NCI-H748 (cell line): ENCODE data around the gene SRRT.

ENCODE experiments used
- DNase-seq: peaks from one replicate; lab custom pipeline; 2025; ENCODE audit not compliant: unreplicated experiment; lab: John Stamatoyannopoulos, UW

Gene SRRT

DNA sequence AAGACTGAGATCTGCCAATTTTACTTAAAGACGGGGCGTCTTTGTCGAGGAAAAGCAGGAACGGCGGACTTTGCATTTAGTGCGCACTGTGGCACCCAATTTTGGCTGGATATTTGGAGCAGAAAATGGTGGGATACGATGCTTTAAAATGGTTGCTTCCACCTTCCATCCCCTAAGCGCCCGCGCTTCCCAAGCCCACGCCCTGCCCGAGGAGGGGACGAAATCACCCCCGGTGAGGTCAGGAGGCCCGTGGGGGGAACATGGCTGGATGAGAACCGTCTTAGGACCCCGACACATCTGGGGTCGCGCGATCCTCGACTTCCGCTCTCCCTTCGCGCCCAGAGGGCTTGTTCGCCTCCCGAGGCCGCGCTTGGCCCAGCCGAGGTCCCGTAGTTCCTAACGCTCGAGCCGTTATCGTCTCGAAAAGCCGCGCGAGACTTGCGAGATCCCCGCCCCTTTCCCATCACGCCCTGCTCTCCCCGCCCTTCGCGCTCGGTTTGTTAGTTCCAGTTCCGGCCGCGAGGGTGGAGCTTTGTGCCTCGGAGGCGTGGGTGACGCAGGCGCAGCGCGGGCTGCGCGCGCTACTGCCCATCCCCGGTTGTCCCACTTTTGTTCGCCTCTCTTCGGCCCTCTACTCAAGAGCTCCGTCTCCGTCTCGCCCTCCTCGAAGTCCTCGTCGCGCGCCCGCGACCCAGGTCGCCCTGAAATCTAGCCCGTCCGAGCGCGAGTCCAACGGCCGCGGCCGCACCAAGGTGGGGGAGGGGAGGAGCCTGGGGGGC, at the start of gene SRRT:
Gene SRRT (plus strand): TSS at position 527 of the 779 bp plus-strand sequence. CDS start 488 bp downstream, outside the sequence.
- DNase-seq: peak; percentile 99

DNA sequence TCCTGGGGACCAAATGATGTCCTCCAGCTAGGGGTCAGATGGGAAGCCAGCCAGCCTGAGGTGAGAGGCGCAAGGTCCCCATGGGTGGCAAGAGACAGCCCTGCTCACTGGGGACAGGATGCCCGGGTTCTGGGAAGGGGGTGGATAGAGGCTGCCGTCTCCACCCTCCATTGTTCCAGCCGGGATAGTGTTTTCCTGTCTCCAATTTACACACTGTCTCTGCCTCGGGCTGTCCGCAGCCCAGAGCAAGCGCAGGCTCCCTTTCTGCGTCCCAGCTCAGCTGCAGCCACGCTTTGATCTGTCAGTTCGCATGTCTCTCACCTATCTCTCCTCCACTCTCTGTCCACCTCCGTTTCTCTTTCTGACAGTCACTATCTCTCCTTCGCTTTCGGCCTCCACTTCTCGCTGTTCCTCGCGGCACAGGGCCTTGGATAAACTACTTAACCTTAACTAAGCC, 49.7 kb upstream of the SRRT start:
- DNase-seq: peak; percentile 40

DNA sequence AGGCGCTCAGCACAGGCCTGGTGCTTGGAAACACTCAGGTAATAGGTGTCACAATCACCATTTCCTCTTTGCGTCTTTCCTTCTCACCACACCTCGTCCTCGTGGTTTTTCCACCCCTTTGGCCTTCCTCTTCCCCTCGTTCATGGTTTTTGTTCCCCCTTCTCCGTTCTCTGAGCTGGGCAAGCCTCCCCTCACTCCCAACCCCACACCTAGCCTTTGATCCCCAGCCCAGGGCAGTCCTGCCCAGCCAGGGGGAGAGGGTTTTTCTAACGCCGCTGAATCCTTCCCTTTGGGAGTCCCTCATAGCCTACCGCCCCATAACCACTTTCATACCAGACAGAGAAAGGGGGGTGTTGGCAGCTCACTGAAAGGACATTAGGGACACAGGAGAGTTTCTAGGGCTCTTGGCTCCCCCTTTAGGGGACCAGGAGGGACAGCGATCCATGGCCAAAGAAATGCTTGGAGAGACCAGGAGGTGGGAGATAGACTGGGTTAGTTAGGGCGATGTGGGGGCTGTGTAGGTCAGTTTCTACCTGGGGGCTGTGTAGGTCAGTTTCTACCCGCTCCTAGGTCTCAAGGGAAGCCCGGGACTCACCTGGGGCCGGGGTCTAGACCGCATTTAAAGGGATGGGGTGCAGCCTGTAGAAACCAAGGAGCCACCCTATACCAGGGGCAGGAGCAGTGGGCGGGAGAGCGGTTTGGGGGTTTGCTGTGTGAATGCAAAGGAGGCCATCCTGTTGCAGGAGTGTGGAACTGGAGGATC, 49.0 kb upstream of the SRRT start:
- peak; percentile 2 for DNase-seq

DNA sequence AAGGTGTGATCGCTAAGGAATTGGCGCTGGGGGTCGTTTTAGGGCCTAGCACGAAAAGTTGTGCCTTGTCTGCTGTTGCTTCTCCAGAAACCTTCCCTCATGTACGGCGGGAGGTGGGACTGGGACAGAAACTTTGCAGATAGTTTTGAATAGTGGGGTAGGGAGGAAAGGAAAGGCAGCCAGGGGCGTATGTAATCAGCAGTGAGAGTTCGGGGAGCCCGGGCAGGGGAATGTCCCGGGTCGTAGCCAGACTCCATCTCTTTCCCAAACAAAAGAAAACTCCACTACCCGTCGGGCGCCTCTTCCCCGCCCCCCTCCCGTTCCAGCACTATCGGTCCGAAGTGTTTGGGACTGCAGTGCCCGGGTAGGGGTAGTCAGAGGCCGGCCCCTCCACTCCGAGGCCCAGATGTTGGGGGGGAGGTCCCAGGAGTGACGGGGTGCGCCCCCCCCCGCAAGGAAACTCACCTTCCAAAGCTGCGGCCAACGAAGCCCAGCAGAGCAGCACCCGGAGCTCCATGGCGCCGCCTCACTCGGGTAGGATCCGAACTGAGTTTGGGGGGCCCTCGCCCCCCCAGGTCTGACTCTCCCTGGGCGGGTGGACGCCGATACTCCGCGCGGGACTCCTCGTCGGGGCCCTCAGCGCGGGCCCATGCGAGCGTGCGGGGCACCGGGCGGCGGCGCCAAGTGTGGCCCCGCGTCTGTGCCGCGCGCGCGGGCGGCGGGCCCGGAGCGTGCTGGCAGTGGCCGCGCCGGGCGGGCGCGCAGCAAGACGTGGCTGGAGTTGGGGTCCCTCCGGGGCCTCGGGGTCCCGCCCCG, 48.2 kb upstream of the SRRT start:
- peak; percentile 25 for DNase-seq

- DNase-seq: peak; percentile 39
Measured at GRCh38 chr7:100827330-100828226, 47.3 kb upstream of the SRRT start, which contains the start of gene EPHB4. TSS of gene EPHB4 (minus strand) at chr7:100827523. CDS start at chr7:100827030, 493 bp downstream.

DNA sequence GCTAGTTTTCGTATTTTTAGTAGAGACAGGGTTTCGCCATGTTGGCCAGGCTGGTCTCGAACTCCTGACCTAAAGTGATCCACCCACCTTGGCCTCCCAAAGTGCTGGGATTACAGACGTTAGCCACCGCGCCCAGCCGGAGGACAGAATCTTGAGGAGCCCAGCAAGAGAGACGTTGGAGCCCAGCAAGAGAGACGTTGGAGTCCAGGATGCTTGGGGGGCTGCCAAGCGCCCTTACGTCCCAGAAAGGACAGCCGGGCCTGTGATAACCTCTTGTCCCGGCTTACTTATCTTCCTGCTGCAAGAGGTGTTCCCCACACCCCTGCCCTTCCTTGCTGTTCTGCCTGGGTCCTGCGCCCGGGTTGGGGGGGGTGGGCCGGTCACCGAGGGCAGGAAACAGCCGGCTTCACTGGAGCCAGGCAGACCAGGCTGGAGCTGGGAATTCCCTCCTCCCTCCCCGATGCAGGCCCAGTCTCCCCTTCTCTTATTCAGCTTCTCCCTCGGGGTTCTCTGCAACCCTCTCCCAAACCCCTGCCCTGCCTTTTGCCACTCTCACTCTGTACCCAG, 45.7 kb upstream of the SRRT start:
- no peak for DNase-seq

DNA sequence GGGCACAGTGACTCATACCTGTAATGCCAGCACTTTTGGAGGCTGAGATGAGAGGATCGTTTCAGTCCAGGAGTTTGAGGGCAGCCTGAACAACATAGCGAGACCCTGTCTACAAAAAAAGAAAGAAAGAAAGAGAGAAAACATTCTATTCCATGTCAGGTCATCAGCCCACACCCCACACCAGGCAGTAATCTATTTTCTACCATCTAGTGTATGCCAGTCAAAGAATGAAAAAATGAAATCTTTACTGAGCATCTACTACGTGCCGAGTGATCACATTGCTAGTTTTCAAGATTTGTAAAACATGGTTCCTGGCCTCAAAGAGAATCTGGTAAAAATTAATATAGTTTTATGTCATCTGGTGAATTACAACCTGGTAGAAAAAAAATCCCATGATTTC, 44.5 kb upstream of the SRRT start:
- no peak for DNase-seq

DNA sequence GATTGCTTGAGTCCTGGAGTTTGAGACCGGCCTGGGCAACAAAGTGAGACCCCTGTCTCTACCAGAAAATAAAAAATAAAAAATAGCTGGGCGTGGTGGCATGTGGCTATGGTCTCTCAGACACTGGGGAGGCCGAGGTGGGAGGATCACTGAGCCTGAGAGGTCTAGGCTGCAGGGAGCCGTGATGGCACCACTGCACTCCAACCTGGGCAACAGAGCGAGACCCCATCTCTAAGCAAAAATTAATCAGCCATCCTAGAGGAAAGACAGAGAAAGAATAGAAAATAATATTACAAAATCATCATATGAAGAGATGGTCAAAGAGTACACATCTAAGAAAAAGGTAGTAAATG, 42.6 kb upstream of the SRRT start:
- no peak for DNase-seq

- DNase-seq: no peak
Measured at GRCh38 chr7:100835903-100836811, 38.7 kb upstream of the SRRT start.

- DNase-seq: no peak
Measured at GRCh38 chr7:100836812-100837098, 38.1 kb upstream of the SRRT start.

DNA sequence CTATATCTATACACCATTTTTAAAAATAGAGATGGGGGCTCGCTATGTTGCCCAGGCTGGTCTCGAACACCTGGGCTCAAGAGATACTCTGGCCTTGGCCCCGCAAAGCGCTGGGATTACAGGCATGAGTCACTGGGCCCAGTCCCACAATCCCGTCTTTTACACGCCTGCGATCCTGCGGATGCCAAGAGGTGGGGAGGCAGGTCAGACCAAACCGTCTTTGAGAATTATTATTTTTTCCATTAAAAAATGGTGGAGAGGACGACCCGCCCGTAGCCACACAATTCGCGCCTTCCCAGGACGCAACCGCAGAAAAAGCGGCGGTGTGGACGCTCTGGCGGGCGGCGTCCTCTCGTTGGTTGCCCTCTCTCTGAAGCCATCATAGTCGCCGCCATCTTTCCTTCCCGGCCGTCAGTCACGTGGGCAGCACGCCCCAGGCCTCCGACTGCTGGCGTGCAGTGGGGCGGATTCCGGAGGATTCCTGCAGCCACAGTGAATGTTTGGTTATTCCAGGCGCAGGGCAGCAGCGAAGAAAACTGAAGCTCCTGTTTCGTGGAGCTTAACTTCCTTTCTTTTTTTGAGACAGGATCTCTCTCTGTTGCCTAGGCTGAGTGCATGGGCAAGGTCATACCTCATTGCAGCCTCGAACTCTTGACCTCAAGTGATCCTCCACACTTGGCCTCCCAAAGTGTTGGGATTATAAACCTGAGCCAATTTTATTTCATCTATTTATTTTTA, 37.6 kb upstream of the SRRT start:
- DNase-seq: no peak

DNA sequence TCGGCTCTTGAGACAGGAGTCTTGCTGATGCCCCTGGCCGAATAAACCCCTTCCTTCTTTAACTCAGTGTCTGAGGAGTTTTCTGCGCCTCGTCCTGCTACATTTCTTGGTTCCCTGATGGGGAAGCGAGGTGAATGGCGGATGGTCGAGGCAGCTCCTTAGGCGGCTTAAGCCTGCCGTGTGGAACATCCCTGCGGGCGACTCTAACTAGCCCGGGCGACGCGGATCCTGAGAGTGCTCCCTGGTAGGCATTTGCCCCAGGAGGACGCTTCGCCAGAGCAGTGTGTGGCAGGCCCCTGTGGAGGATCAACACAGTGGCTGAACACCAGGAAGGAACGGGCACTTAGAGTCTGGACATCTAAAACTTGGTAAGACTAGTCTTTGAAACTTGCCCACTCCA, 35.5 kb upstream of the SRRT start:
- DNase-seq: no peak

GRCh38 chr7:100840470-100841100, 34.3 kb upstream of the SRRT start:
- no peak for DNase-seq

DNA sequence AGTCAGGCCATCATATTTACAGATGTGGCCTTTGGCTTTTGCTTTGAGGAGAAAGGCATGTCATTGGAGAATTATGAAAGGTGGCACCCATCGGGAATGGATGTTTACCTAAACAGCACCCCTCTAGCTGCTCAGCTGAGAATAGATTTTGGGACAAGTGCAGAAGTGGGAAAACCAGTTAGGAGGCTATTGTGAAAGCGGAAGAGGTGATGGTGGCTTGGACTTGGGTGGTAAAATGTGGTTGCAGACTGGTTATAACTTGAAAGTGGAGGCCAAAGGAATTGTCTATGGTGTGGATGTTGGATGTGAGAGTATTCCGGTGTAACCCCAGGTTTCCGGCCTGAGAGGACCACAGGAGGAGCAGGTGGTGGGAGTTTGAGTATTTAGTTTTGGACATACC, 27.5 kb upstream of the SRRT start:
- no peak for DNase-seq

DNA sequence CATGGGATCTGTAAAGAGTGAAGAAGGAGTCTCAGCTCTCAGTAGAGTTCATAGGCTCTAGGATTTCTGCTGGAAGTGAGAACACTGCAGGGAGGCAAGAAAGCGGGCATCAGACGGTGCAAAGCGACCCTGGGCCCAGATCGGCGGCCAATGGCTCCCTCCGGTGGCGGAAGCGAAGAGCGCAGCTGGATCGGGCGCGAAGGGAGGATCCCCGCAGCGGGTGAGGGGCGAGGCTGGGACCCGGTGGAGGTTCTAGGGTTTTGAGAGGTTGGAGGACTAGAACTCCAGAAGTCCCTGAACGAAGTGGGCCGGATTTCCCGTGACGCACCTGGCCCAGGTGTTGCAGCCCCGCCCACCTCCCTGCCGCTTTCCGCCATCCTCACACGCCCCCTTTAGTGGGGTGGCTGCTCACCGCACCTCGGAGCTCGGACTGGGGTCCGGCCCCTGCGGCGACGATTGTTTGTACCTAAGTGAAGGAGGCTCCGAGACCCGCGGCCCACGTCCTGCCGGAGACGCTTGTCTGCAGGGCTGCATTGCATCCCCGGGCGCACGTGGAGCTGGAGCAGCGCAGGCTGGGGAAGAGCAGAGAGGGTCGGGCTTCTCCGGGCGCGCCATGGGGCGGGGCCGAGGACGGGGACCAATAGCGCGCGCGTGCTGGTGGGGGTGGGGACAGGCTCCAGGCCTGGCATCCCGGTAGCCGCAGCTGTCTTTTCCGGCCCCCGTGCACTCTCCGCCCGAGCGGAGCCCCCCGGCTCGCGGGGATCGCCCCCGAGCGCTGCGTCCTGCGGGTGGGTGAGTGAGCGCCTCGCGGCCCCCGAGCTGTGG, 22.6 kb upstream of the SRRT start, which contains the start of gene SLC12A9:
Gene SLC12A9 (plus strand): TSS at position 666 of the 825 bp plus-strand sequence. CDS start 1,485 bp downstream, outside the sequence.
- peak; percentile 93 for DNase-seq

DNA sequence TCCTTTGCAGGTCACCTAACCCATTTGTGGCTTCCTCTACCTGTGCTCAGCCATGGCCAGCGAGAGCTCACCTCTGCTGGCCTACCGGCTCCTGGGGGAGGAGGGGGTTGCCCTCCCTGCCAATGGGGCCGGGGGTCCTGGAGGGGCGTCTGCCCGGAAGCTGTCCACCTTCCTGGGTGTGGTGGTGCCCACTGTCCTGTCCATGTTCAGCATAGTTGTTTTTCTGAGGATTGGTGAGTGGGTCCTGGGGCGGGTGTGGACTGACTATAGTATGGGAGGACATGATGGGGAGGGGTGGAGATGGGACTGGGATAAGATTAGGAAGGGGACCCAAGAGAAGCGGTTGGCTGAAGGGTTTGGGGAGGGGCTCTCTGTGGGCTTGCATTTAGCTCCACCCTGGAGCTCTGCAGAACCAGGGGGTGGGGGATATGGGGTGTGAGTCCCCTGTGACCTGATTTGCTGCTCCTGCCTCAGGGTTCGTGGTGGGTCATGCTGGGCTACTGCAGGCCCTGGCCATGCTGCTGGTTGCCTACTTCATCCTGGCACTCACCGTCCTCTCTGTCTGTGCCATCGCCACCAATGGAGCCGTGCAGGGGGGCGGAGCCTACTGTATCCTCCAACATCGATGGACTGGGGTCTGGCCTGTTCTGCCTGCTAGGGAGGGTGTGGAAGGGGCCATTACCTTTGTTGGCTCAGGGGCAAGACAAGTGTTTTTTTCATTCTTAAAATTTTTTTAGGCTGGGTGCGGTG, 20.6 kb upstream of the SRRT start:
- DNase-seq: peak; percentile 4
